Cortex of kidney (tissue), 1 donor: Measurements from ENCODE around the gene RIOK3.
"Not testable (repeated sequence)": the region's sequence is repeated elsewhere in the genome, so short reads cannot be mapped to it uniquely, and the experiment has no call there.

Source experiments
- DNase-seq: peaks from one replicate; lab custom pipeline; 2025; lab: John Stamatoyannopoulos, UW

The RIOK3 gene

GRCh38 chr18:23451491-23451890 lies 1.6 kb upstream of the RIOK3 start:
- no peak for DNase-seq

DNA sequence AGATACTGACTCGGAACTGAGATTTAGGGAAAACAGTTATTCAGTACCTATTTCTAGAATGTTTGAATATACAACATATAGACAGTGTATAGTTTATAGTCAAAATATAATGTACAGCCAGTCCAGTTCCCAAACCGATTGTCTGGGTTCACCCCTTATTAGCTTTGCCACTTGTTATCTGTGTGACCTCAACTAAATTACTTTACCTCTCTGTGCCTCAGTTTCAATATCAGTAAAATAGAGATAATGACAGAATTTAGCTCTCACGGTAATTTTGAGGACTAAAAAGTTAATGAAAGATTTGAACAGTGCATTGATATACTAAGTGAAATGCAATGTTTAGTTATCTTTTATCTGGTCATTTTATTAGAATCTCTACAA lies 750 bp upstream of the RIOK3 start:
- no peak for DNase-seq

GRCh38 chr18:23453680-23454058 lies 582 bp downstream of the RIOK3 start:
- DNase-seq: no peak

- no peak for DNase-seq
These were observed 3.7 kb downstream of the RIOK3 start for GRCh38 chr18:23456835-23457234.

- no peak for DNase-seq
These were observed 5.9 kb downstream of the RIOK3 start for GRCh38 chr18:23458830-23459529.

- no peak for DNase-seq
These were observed 6.4 kb downstream of the RIOK3 start for GRCh38 chr18:23459530-23459921.

- DNase-seq: no peak
These were observed 7.5 kb downstream of the RIOK3 start for GRCh38 chr18:23460285-23461273.

DNA sequence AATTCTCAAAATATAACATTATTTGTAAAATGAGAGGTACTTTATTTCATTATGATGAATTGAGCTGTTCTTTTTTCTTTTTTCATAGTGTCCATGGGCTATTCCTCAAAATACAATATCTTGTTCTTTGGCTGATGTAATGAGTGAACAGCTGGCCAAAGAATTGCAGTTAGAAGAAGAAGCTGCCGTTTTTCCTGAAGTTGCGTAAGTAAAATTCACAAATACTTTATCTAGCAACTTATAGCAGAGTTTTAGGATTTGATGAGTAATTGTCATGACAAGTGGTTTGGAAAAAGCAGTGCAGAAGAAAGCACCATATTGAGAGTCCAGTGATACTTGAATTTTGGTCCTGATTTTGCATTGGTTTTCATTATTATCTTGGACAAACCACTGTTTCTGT lies 9.8 kb downstream of the RIOK3 start:
- DNase-seq: no peak

DNA sequence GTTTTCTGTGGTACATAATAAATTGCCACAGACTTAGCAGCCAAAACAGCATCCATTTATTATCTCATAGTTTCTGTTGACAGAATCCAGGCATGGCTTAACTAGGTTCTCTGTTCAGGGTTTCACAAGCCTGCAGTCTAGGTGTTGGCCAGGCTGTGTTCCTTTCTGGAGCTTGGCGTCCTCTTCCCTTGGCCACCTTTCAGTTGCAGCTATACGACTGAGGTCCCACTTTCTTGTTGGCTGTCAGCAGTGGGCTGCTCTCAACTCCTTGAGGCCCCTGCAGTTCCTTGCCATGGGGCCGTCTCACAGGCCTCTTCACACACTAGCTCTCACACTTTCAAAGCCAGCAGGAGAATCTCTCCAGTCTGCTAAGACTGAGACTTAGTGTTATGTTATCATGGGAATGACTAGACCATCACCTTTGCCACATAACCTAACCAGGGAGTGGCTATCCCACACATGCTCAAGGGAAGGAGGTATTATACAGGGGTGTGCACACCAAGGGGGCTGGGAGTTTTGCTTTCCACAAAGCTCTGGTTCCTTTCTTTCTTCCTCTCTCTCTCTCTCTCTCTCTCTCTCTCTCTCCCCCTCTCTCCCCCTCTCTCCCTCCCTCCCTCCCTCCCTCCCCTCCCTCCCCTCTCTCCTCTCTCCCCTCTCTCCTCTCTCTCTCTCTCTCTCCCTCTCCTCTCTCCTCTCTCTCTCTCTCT lies 15.8 kb downstream of the RIOK3 start:
- DNase-seq: no peak

DNA sequence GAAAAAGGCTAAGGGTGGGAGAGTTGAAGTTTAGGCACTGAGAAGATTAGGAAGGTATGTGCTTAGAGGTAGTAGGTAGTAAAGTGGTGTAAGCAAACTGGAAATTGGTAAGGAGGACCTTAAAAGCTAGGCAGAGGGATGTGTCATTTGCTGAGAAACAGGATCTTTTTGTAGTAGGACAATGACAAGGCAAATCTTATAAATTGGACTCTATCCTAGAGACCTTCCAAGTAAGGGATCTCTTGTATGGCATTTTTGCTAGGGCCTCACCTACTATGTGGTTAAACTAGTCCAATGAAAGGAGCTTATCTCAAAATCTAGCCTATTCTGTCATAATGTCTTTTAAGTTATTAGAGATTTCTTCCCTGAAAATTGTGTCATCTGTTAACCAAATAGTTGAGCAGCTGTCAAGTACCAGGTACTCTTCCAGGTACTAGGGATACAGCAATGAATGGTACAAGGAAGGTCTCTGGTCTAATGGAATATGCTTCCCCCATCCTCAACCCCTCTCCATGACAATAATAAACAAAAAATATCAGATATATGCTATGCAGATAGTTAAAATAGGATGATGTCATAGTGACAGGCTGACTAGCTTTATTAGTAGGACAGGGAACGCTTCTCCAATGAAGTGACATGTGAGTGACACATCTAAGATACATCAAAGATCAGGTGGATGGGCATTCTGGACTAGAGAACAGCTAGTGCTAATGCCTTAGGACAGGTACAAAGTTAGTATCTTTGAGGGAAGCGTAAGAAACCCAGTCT lies 17.7 kb downstream of the RIOK3 start:
- DNase-seq: no peak

DNA sequence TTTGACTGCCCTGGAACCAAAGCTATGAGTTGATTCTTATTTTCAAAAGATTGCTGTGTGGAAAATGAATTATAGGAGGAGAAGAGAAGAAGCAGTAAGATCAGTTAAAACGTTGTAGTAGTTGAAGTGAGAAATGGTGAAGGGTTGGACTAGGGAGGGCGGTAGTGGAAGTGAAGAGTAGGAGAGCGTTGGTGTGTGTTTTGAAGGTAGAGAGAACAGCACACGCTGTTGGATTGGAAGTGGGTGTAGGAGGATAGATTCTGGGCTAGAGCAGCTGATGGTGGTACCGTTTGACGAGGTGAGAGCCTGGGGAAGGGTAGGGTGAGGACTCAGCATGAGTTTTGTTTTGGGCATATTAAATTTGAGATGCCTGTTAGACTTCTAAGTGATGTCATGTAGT lies 18.4 kb downstream of the RIOK3 start:
- DNase-seq: no peak

- no peak for DNase-seq
These were observed 26.9 kb downstream of the RIOK3 start for GRCh38 chr18:23479829-23480505.

DNA sequence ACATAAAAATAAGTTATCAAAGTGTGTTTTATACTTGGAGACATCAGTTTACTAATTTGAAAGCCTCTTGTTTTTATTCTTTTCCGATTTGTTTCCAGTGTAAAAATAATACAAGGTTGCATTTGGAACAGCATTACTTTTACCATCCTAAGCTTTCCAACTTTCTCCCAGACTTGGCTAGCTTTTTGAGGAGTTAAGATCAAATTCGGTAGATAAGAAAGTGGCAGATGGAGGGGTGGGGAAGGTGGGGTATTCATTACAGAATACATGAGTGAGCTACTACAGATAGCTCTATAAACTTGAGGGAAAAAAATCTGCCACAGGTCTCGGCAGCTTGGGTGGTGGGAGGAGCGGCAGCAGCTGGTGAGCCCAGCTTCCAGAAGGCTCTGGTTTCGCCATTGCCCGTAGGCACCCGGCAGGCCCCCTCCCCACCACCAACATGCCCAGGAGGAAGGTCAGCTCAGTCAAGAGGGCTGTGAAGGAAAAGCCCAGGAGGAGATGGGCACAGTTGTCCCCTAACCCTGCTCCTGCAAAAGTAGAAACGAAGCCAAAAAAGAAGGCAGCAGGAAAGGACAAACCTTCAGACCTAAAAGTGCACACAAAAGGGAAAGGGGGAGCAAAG lies 31.6 kb downstream of the RIOK3 start:
- DNase-seq: no peak

DNA sequence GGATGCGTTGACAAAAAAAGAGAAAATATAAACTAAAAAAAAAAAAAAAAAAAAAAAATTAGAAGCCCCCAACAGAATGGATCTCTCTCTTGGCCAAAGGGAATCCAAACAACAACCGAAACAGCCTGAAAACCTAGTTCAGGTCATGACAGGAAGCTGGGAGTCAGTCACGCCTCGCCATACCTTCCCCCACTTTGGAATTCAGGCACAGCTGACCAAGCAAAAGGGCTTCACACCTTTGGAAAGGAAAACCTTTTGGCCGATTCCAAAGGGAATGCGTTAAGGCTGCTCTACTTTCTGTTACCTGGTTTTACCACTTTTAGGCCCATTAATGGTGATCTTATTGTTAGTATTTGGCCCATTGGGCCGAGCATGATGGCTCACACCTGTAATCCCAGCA lies 32.3 kb downstream of the RIOK3 start:
- DNase-seq: no peak

DNA sequence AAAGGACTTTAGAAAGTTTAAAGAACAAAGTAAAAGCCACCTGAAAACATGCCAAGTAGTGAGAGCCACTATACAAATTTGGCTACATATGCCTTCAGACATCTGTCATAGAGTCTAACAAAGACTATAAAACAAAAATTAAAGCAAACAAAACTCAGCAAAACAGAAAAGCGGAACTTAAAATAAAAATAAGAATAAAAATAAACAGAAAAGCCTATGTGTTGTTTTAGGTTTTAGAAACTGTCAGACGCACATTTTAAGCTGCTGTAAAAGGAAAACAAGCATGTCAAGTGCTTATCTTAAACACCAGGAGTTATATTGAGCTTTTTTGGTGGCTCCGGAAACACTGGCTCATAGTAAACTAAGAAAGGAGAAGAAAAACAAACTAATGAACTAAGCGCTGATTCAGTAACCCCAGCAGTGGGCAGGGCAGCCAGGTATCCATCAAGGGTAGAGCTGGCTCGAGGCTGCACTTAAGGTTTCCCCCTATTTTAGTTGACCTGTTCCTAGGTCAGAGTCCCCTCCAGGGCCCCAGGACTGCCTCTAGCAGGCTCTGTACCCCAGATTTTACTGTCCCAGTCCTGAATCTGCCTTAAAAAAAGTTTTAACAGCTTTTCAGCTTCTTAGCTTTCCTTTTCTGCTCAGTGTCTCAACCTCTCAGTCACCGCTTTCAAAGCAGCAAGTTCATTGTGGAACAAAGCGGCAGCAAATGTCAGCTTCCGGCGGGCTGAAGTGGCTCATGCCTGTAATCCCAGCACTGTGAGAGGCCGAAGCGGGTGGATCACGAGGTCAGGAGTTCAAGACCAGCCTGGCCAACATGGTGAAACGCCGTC lies 34.9 kb downstream of the RIOK3 start:
- no peak for DNase-seq

GRCh38 chr18:23489586-23489985 lies 36.5 kb downstream of the RIOK3 start:
- DNase-seq: not testable (repeated sequence)

DNA sequence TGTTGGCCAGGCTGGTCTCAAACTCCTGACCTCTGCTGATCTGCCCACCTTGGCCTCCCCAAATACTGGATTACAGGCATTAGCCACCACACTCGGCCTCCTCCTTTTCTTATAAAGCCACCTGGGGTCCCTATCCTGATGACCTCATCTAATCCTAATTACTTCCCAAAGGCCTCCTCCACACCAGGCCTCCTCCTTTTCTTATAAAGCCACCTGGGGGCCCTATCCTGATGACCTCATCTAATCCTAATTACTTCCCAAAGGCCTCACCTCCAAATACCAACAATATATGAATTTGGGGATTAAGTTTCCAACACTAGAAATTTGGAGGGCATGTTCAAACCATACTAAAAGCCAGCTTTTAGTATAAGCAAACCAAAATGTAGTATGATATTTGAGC lies 40.6 kb downstream of the RIOK3 start:
- DNase-seq: no peak

- DNase-seq: no peak
These were observed 41.9 kb downstream of the RIOK3 start for GRCh38 chr18:23494992-23495391.

DNA sequence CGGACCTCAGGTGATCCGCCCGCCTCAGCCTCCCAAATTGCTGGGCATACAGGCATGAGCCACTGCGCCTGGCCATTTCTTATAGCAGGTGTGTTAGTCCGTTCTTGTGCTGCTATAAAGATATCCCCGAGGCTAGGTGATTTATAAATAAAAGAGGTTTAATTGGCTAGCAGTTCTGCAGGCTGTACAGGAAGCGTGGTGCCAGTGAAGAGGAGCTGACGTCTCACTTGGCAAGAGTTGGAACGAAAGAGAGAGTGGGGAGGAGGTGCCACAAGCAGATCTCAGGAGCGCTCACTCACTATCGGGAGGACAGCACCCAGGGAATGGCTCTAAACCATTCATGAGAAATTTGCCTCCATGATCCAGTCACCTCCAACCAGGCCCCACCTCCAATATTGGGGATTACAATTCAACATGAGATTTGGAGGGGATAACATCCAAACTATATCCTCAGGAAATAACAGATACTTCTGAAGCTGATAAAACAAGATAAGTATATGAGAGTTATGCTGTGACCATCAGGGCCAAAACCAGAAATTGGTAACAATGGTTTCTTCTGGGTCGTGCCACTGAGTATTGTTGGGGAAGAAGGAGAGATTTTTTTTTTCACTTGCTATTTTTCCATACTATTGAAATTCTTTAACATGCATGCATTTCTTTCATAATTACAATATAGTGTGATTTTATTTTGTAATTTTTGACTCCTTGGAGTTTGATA lies 42.8 kb downstream of the RIOK3 start:
- DNase-seq: no peak
